Neural cell (in vitro differentiated cells): ENCODE measurements around the gene RTN4. TPM values are rescaled to one million over a fixed set of nuclear protein-coding genes. Genes with fewer than 3 reads are reported as not detected.

ENCODE experiments used
- H2AFZ ChIP-seq: fragments of 200-600, 300-800 bp; sonication (generic), shearing (Covaris generic); 2 replicates; pipeline ENCODE4 v1.6.0; 2014; ENCODE audit warnings: low read depth, mild to moderate bottlenecking, antibody characterized with exemption, low read length, moderate library complexity
- H3F3A ChIP-seq: fragments of 200-600 bp; shearing (Covaris generic); 2 replicates; pipeline ENCODE4 v1.6.1; 2016; ENCODE audit warnings: mild to moderate bottlenecking, moderate library complexity, mixed read lengths, antibody characterized with exemption, low read length; ENCODE audit not compliant: insufficient read depth, poor library complexity, severe bottlenecking
- H3K27ac ChIP-seq: fragments of 200-600, 300-800 bp; sonication (generic), shearing (Covaris generic); 2 replicates; pipeline ENCODE4 v1.5.1; 2014; ENCODE audit warnings: mild to moderate bottlenecking, low read length, moderate library complexity
- H3K27me3 ChIP-seq: fragments of 300-800, 200-600 bp; sonication (generic), shearing (Covaris generic); 2 replicates; pipeline ENCODE4 v1.6.0; 2014; ENCODE audit warnings: mild to moderate bottlenecking, low read depth, low read length, moderate library complexity; ENCODE audit not compliant: insufficient read depth
- H3K36me3 ChIP-seq: fragments of 300-800, 200-600 bp; sonication (generic), shearing (Covaris generic); 2 replicates; pipeline ENCODE4 v1.5.1; 2014; ENCODE audit warnings: mild to moderate bottlenecking, antibody characterized with exemption, low read length, moderate library complexity; ENCODE audit not compliant: insufficient read depth
- H3K4me2 ChIP-seq: fragments of 300-800, 200-600 bp; sonication (generic), shearing (Covaris generic); 2 replicates; pipeline ENCODE4 v1.6.0; 2014; ENCODE audit warnings: mild to moderate bottlenecking, low read length
- H3K4me3 ChIP-seq: fragments of 300-800, 200-600 bp; sonication (generic), shearing (Covaris generic); 2 replicates; pipeline ENCODE4 v1.5.1; 2014; ENCODE audit warnings: mild to moderate bottlenecking, low read length, moderate library complexity
- H3K79me2 ChIP-seq: fragments of 200-600 bp; shearing (Covaris generic); replicated peaks from 2 replicates; pipeline ENCODE4 v1.6.0; 2014; ENCODE audit warnings: mild to moderate bottlenecking, low read length, moderate library complexity; ENCODE audit not compliant: insufficient read depth
- H3K9ac ChIP-seq: fragments of 300-800, 200-600 bp; sonication (generic), shearing (Covaris generic); 2 replicates; pipeline ENCODE4 v1.6.1; 2016; ENCODE audit warnings: mild to moderate bottlenecking, low read length, mixed read lengths
- H3K9me2 ChIP-seq: fragments of 200-600 bp; shearing (Covaris generic); 2 replicates; pipeline ENCODE4 v1.6.1; 2016; ENCODE audit warnings: mild to moderate bottlenecking, low read length, mixed read lengths; ENCODE audit not compliant: insufficient read depth
- H3K9me3 ChIP-seq: fragments of 200-600, 300-800 bp; sonication (generic), shearing (Covaris generic); 2 replicates; pipeline ENCODE4 v1.6.1; 2016; ENCODE audit warnings: mild to moderate bottlenecking, mixed run types, low read length, moderate library complexity, mixed read lengths
- H4K20me1 ChIP-seq: fragments of 200-600 bp; shearing (Covaris generic); 2 replicates; pipeline ENCODE4 v1.6.1; 2016; ENCODE audit warnings: mild to moderate bottlenecking, mixed run types; ENCODE audit not compliant: insufficient read depth
- EP300 ChIP-seq: fragments of 450-650 bp; conservative IDR thresholded peaks from 2 replicates; pipeline ENCODE4 v1.6.1; 2014; ENCODE audit warnings: antibody characterized with exemption, mild to moderate bottlenecking, moderate library complexity; ENCODE audit not compliant: poor library complexity, severe bottlenecking
- EZH2 ChIP-seq: fragments of 200-600, 300-800 bp; shearing (Covaris generic), sonication (generic); IDR thresholded peaks from 2 replicates; pipeline ENCODE4 v1.6.1; 2014; ENCODE audit warnings: antibody characterized with exemption, low read length, borderline replicate concordance, mild to moderate bottlenecking; ENCODE audit not compliant: insufficient read depth, poor library complexity, severe bottlenecking
- MXI1 ChIP-seq: fragments of 450-650 bp; conservative IDR thresholded peaks from 2 replicates; pipeline ENCODE4 v1.6.1; 2014; ENCODE audit warnings: antibody characterized with exemption, mild to moderate bottlenecking; ENCODE audit not compliant: poor library complexity, severe bottlenecking
- POLR2AphosphoS5 ChIP-seq: IDR thresholded peaks from 2 replicates; pipeline ENCODE4 v1.6.1; 2012
- RAD21 ChIP-seq: fragments of 450-650 bp; conservative IDR thresholded peaks from 2 replicates; pipeline ENCODE4 v1.6.1; 2014; ENCODE audit warnings: antibody characterized with exemption, mild to moderate bottlenecking, moderate library complexity
- SMC3 ChIP-seq: fragments of 450-650 bp; conservative IDR thresholded peaks from 2 replicates; pipeline ENCODE4 v1.6.1; 2014; ENCODE audit warnings: antibody characterized with exemption, mild to moderate bottlenecking, moderate library complexity; ENCODE audit not compliant: poor library complexity
- TAF1 ChIP-seq: IDR thresholded peaks from 2 replicates; pipeline ENCODE4 v1.6.1; 2012; ENCODE audit warnings: low read depth
- polyA plus RNA-seq: library from polyadenylated mRNA; depleted of rRNA; stranded (reverse); fragments of >200 nt; gene quantifications from 2 replicates; pipeline ENCODE4 v1.2.3, GENCODE V29; 2014
- TF ChIP-seq, protein P1 (sequence below): fragments of 450-650 bp; IDR thresholded peaks from 2 replicates; pipeline ENCODE4 v1.5.1; 2014; ENCODE audit warnings: antibody characterized with exemption, mild to moderate bottlenecking, moderate library complexity; ENCODE audit not compliant: poor library complexity, severe bottlenecking
- TF ChIP-seq, protein P2 (sequence below): IDR thresholded peaks from 2 replicates; pipeline ENCODE4 v1.6.1; 2012; ENCODE audit warnings: borderline replicate concordance

Gene RTN4
- polyA plus RNA-seq, 1 donor from 2014 or later, result 582 TPM

DNA sequence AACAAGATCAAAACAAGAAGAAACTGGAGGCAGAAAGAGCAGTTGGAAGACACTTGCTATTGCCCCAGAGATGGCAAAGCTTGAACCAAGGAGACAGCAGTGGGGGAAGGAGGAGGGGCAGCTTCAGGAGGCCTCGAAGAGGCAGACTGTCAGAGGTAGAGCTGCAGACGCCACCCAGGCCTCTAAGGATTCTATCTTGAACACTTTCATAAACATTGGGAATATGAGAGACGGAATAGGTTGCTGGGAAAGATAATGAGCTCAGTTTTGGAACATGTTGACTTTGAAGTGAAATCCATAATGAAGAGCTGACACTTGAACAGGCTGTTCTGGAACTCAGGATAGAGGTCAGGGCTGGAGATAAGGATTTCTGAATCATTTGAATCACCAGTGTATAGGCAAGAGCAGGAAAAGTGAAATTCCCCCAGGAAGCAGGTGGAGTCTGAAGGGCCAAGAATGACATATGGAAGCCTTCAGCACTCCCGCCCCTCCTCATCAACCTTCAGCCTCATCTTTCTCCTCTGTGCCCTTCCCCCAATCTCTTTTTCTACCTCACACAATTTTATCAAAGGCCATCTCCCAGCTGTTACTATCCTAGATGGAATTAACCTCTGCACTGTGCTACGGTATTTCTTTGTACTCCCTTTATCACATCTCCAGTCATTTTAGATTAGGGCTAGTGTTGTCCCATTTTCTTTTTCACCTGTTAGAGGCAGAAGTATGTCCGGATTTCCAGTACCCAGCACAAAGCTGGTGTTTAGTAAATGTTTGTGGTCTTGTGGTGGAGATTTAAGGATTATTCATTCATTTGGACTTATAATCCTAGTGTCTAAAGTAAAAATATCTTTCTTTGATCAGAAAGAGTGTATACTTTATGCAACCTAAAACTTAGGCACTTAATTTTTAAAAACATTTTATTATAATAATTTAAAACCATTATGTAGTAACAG lies 47.5 kb upstream of the RTN4 start:
- no peaks in the 10 kb centered on the region for H4K20me1 ChIP-seq
- no peaks in the 10 kb centered on the region for H3K9me3 ChIP-seq
- no peaks in the 10 kb centered on the region for H3K79me2 ChIP-seq
- H3K9me2 ChIP-seq, result no peaks in the 10 kb centered on the region
- no peaks in the 10 kb centered on the region for H3K27me3 ChIP-seq
- no peak overlapping the region for H3K27ac ChIP-seq
- no peak overlapping the region for H3K9ac ChIP-seq
- H3K4me3 ChIP-seq, result no peak overlapping the region
- H3F3A ChIP-seq, result no peaks in the 10 kb centered on the region
- H3K4me2 ChIP-seq, result no peak overlapping the region
- TF ChIP-seq, protein P1, sequence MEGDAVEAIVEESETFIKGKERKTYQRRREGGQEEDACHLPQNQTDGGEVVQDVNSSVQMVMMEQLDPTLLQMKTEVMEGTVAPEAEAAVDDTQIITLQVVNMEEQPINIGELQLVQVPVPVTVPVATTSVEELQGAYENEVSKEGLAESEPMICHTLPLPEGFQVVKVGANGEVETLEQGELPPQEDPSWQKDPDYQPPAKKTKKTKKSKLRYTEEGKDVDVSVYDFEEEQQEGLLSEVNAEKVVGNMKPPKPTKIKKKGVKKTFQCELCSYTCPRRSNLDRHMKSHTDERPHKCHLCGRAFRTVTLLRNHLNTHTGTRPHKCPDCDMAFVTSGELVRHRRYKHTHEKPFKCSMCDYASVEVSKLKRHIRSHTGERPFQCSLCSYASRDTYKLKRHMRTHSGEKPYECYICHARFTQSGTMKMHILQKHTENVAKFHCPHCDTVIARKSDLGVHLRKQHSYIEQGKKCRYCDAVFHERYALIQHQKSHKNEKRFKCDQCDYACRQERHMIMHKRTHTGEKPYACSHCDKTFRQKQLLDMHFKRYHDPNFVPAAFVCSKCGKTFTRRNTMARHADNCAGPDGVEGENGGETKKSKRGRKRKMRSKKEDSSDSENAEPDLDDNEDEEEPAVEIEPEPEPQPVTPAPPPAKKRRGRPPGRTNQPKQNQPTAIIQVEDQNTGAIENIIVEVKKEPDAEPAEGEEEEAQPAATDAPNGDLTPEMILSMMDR, result no peak
- TF ChIP-seq, protein P2, sequence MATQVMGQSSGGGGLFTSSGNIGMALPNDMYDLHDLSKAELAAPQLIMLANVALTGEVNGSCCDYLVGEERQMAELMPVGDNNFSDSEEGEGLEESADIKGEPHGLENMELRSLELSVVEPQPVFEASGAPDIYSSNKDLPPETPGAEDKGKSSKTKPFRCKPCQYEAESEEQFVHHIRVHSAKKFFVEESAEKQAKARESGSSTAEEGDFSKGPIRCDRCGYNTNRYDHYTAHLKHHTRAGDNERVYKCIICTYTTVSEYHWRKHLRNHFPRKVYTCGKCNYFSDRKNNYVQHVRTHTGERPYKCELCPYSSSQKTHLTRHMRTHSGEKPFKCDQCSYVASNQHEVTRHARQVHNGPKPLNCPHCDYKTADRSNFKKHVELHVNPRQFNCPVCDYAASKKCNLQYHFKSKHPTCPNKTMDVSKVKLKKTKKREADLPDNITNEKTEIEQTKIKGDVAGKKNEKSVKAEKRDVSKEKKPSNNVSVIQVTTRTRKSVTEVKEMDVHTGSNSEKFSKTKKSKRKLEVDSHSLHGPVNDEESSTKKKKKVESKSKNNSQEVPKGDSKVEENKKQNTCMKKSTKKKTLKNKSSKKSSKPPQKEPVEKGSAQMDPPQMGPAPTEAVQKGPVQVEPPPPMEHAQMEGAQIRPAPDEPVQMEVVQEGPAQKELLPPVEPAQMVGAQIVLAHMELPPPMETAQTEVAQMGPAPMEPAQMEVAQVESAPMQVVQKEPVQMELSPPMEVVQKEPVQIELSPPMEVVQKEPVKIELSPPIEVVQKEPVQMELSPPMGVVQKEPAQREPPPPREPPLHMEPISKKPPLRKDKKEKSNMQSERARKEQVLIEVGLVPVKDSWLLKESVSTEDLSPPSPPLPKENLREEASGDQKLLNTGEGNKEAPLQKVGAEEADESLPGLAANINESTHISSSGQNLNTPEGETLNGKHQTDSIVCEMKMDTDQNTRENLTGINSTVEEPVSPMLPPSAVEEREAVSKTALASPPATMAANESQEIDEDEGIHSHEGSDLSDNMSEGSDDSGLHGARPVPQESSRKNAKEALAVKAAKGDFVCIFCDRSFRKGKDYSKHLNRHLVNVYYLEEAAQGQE, result no peak
- TF ChIP-seq EP300 (no peak), EZH2 (no peak), RAD21 (no peak), POLR2AphosphoS5 (no peak), TAF1 (no peak), SMC3 (no peak), MXI1 (no peak)
- no peak overlapping the region for H2AFZ ChIP-seq
- H3K36me3 ChIP-seq, result no peaks in the 10 kb centered on the region

DNA sequence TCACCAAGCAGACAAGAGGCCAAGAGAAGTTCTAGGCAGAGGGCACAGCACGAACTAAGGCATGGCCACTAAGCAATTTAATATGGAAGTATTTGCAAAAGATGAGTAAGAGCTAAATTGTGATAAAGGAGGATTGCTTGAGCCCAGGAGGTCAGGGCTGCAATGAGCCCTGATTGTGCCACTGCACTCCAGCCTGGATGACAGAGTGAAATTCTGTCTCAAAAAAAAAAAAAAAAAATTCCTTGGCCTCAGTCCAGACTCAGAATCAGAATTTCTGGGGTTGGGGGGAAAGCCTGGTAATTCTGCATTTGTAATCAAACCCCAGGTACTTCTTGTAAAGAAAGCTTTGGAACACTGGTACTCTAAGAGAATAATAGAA lies 46.8 kb upstream of the RTN4 start:
- H3K27ac ChIP-seq, result no peak overlapping the region
- H2AFZ ChIP-seq, result no peak overlapping the region
- no peaks in the 10 kb centered on the region for H4K20me1 ChIP-seq
- no peaks in the 10 kb centered on the region for H3K79me2 ChIP-seq
- no peak overlapping the region for H3K4me2 ChIP-seq
- H3F3A ChIP-seq, result no peaks in the 10 kb centered on the region
- H3K9me3 ChIP-seq, result no peaks in the 10 kb centered on the region
- no peaks in the 10 kb centered on the region for H3K9me2 ChIP-seq
- H3K9ac ChIP-seq, result no peak overlapping the region
- H3K36me3 ChIP-seq, result no peaks in the 10 kb centered on the region
- H3K4me3 ChIP-seq, result no peak overlapping the region
- no peaks in the 10 kb centered on the region for H3K27me3 ChIP-seq
- TF ChIP-seq EP300, result no peak
- TF ChIP-seq RAD21, result no peak
- TF ChIP-seq POLR2AphosphoS5, result no peak
- TF ChIP-seq TAF1, result no peak
- TF ChIP-seq MXI1, result no peak
- TF ChIP-seq, protein P1, result no peak
- no peak for TF ChIP-seq SMC3
- TF ChIP-seq, protein P2, result no peak
- no peak for TF ChIP-seq EZH2
